Naive thymus-derived CD4-positive, alpha-beta T cell (primary cell): ENCODE measurements around the gene PRLR. TPM values are rescaled to one million over a fixed set of nuclear protein-coding genes. Genes with fewer than 3 reads are reported as not detected.
"Not testable (repeated sequence)": the region's sequence is repeated elsewhere in the genome, so short reads cannot be mapped to it uniquely, and the experiment has no call there.

ENCODE experiments used
- ATAC-seq: fragments of 150-1000 bp; cut with Tn5 transposase; 2 replicates; pipeline ENCODE4 v1.10.0; 2021; ENCODE audit warnings: mild to moderate bottlenecking, moderate library complexity
- CTCF ChIA-PET: fragments of 350-600 bp; sonication (Branson Sonifier 250); formaldehyde crosslinking; loops from one replicate; lab custom pipeline; 2021; ENCODE audit warnings: antibody characterized with exemption; lab: Charles Lee
- POLR2A ChIA-PET: fragments of 350-600 bp; sonication (Branson Sonifier 250); formaldehyde crosslinking; loops from one replicate; lab custom pipeline; 2021; ENCODE audit warnings: antibody characterized with exemption, inconsistent platforms; lab: Charles Lee
- DNase-seq, 9 donors: peaks; one replicate each; pipeline versions ENCODE4 v3.0.0 to v3.0.0-alpha.2; 2020 to 2022; ENCODE audit warnings: mixed read lengths in 1 of 9
- H3K27ac ChIP-seq: one replicate; pipeline ENCODE4 v1.7.0; 2013; ENCODE audit warnings: mild to moderate bottlenecking, low read depth, low read length, moderate library complexity
- H3K27me3 ChIP-seq, 2 donors: one replicate each; pipeline ENCODE4 v1.7.0; 2013; ENCODE audit warnings: low read length in 2 of 2, mild to moderate bottlenecking in 2 of 2, moderate library complexity in 2 of 2; ENCODE audit not compliant: control insufficient read depth in 2 of 2, insufficient read depth in 2 of 2
- H3K36me3 ChIP-seq, 3 experiments: 1 replicate in 2 of 3; 2 replicates in 1 of 3; pipeline ENCODE4 v1.7.0; 2013; ENCODE audit warnings: low read length in 3 of 3, mild to moderate bottlenecking in 3 of 3, moderate library complexity in 1 of 3; ENCODE audit not compliant: insufficient read depth in 3 of 3, control insufficient read depth in 2 of 3
- H3K4me1 ChIP-seq, 2 donors: one replicate each; pipeline ENCODE4 v1.7.0; 2013; ENCODE audit warnings: low read length in 2 of 2, mild to moderate bottlenecking in 2 of 2, moderate library complexity in 1 of 2; ENCODE audit not compliant: control insufficient read depth in 2 of 2, insufficient read depth in 2 of 2
- H3K4me3 ChIP-seq: 2 replicates; pipeline ENCODE4 v1.7.0; 2013; ENCODE audit warnings: mild to moderate bottlenecking, low read length
- H3K9me3 ChIP-seq, 3 experiments: 1 replicate in 2 of 3; 2 replicates in 1 of 3; pipeline ENCODE4 v1.7.0; 2013; ENCODE audit warnings: low read length in 3 of 3; ENCODE audit not compliant: control insufficient read depth in 2 of 3
- H3K27ac Mint-ChIP-seq, 9 donors: one replicate each; pipeline ENCODE4 v1.8.0; 2020 to 2022; ENCODE audit warnings: mixed read lengths in 9 of 9, mild to moderate bottlenecking in 8 of 9, moderate library complexity in 5 of 9, inconsistent platforms in 2 of 9
- H3K27me3 Mint-ChIP-seq, 5 donors: one replicate each; pipeline ENCODE4 v1.8.0; 2021 to 2022; ENCODE audit warnings: mixed read lengths in 5 of 5, mild to moderate bottlenecking in 1 of 5
- H3K36me3 Mint-ChIP-seq, 5 donors: one replicate each; pipeline ENCODE4 v1.8.0; 2020 to 2022; ENCODE audit warnings: mixed read lengths in 5 of 5, mild to moderate bottlenecking in 3 of 5, inconsistent platforms in 1 of 5
- H3K4me1 Mint-ChIP-seq, 7 donors: one replicate each; pipeline ENCODE4 v1.8.0; 2020 to 2022; ENCODE audit warnings: mixed read lengths in 7 of 7, mild to moderate bottlenecking in 3 of 7, inconsistent platforms in 1 of 7
- H3K4me3 Mint-ChIP-seq, 10 donors: one replicate each; pipeline ENCODE4 v1.8.0; 2020 to 2022; ENCODE audit warnings: mild to moderate bottlenecking in 10 of 10, mixed read lengths in 10 of 10, moderate library complexity in 6 of 10, inconsistent platforms in 2 of 10
- H3K9me3 Mint-ChIP-seq, 11 donors: one replicate each; pipeline ENCODE4 v1.8.0; 2020 to 2022; ENCODE audit warnings: mixed read lengths in 11 of 11, mild to moderate bottlenecking in 4 of 11, inconsistent platforms in 1 of 11, moderate library complexity in 1 of 11
- intact Hi-C, 2 donors: fragments of 100-400 bp; cut with micrococcal nuclease; formaldehyde crosslinking; loops; one replicate each; pipeline ENCODE4 v1.15.1; 2023
- polyA plus RNA-seq, 2 donors: library from polyadenylated mRNA; unstranded; fragments of 300-500 nt; fragmentation: Illumina TruSeq; gene quantifications; one replicate each; pipeline ENCODE4 v1.2.3, GENCODE V29; 2021
- total RNA-seq, 6 experiments: library from RNA in 5 of 6; stranded (reverse) in 5 of 6; gene quantifications; 1 replicate in 5 of 6; 2 replicates in 1 of 6; pipeline ENCODE4 v1.2.3 and lab custom pipeline; 2021 to 2026

PRLR gene
- total and polyA plus RNA-seq, 7 experiments from 2014 or later: 0.03 to 1.4 TPM; not detected in 5

DNA sequence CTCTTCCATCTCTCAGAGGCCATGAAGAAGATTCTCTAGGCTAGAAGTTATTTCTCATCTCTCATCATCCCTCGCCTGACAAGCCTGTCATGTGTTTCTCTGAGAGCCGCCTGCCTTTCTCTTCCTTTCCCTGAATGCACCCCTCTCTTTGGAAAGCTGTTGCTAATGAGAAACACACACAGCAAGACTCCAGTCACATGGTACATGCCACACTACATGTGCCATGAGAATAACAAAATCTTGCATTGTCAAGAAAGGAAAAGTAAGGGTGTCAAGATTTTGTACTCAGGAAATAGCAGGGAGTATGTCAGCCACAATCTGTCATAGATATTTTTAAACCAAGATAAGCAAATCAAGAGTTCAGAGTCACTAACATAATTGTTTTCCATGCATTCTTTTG lies 191.4 kb downstream of the PRLR start:
- ATAC-seq (no peak), DNase-seq (no peak)
- Mint-ChIP-seq H3K36me3 (peaks cover 0 to 4% (median 0%) of the 10 kb centered on the region in 5 donors), H3K9me3 (peaks cover 0 to 2% (median 0%) of the 10 kb centered on the region in 11 donors), H3K4me3 (no peak overlapping the region), H3K27me3 (peaks cover 14 to 35% (median 28%) of the 10 kb centered on the region in 5 donors), H3K27ac (no peak overlapping the region), H3K4me1 (no peaks in the 10 kb centered on the region)
- no peak overlapping the region for H3K27ac ChIP-seq
- H3K9me3 ChIP-seq: no peaks in the 10 kb centered on the region
- no peak overlapping the region for H3K4me3 ChIP-seq
- ChIA-PET CTCF (no interaction called here), POLR2A (no interaction called here)
- no peaks in the 10 kb centered on the region for H3K36me3 ChIP-seq
- no peaks in the 10 kb centered on the region for H3K27me3 ChIP-seq
- intact Hi-C loops: no loop called here
- H3K4me1 ChIP-seq: no peaks in the 10 kb centered on the region

DNA sequence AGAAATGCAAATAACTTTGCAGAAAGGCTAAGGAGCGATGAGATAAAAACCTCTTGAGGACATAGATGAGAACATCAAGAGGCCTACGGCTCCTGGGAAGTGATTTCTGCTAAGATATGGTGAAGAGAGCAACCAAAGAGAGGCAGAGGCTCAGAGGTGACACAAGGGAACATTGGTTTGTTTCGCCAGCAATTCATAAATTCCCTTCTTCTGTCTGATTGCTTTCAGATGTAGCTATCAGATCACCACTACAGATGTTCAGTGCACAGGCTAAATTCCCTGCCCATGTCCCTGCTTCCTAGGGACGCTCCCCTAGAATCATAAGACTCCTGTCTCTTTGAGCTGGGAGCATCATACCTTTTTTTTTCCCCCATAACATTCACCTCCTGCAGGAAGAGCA lies 193.8 kb downstream of the PRLR start:
- ATAC-seq (no peak), DNase-seq (no peak)
- ChIA-PET CTCF (interaction anchor here (0.7 kb wide), 1 partner anchor 209 kb away, joined by 3 read pairs; no protein-coding TSS in a partner anchor), POLR2A (interaction anchor here (0.6 kb wide), 1 partner anchor 156 kb away, joined by 3 read pairs; no protein-coding TSS in a partner anchor)
- Mint-ChIP-seq H3K4me3 (no peak overlapping the region), H3K27ac (no peak overlapping the region), H3K9me3 (peaks cover 0 to 2% (median 0%) of the 10 kb centered on the region in 11 donors), H3K36me3 (peaks cover 0 to 4% (median 0%) of the 10 kb centered on the region in 5 donors), H3K27me3 (peaks cover 14 to 45% (median 28%) of the 10 kb centered on the region in 5 donors), H3K4me1 (no peaks in the 10 kb centered on the region)
- intact Hi-C loops: no loop called here
- H3K4me1 ChIP-seq: no peaks in the 10 kb centered on the region
- H3K4me3 ChIP-seq: no peak overlapping the region
- H3K27me3 ChIP-seq: no peaks in the 10 kb centered on the region
- no peaks in the 10 kb centered on the region for H3K9me3 ChIP-seq
- H3K27ac ChIP-seq: no peak overlapping the region
- H3K36me3 ChIP-seq: no peaks in the 10 kb centered on the region

- H3K27ac Mint-ChIP-seq, H3K36me3 Mint-ChIP-seq, H3K4me3 ChIP-seq, H3K4me1 ChIP-seq, H3K9me3 Mint-ChIP-seq, DNase-seq, H3K4me1 Mint-ChIP-seq, H3K27ac ChIP-seq, H3K4me3 Mint-ChIP-seq, H3K36me3 ChIP-seq, intact Hi-C loops, H3K9me3 ChIP-seq, H3K27me3 ChIP-seq, ATAC-seq: not testable (repeated sequence)
- CTCF ChIA-PET: interaction anchor here (0.7 kb wide), 1 partner anchor 209 kb away, joined by 3 read pairs; no protein-coding TSS in a partner anchor
- H3K27me3 Mint-ChIP-seq: peaks cover 14 to 49% (median 24%) of the 10 kb centered on the region in 5 donors
- POLR2A ChIA-PET: interaction anchor here (0.6 kb wide), 1 partner anchor 155 kb away, joined by 3 read pairs; no protein-coding TSS in a partner anchor
Observed at GRCh38 chr5:35035929-35036328, 194.4 kb downstream of the PRLR start.

DNA sequence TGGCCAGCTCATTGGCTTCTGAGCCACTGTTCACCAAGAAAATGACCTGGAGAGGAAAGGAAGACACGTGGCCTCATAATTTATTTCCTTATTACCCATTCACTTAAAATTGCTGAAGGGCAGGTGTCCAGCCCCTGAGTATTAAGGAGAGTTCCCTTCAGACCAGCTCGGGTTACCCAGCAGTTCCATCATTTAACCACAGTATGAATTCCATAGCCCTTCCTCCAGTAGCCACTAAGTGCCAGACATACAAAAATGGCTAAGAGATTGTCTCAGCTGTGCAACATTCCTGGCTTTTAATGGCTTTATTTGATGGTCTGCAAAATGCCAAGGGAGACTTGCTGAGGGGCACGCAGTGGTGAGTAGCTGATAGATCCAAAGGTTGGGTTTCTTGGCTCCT lies 195.0 kb downstream of the PRLR start:
- Mint-ChIP-seq H3K4me1 (no peaks in the 10 kb centered on the region), H3K4me3 (no peak overlapping the region), H3K9me3 (no peaks in the 10 kb centered on the region), H3K27ac (no peak overlapping the region), H3K36me3 (peaks cover 0 to 4% (median 0%) of the 10 kb centered on the region in 5 donors), H3K27me3 (peaks cover 14 to 47% (median 24%) of the 10 kb centered on the region in 5 donors)
- intact Hi-C loops: no loop called here
- ATAC-seq: no peak
- POLR2A ChIA-PET: no interaction called here
- Histone ChIP-seq H3K9me3 (no peaks in the 10 kb centered on the region), H3K27ac (no peak overlapping the region), H3K4me1 (no peaks in the 10 kb centered on the region), H3K36me3 (no peaks in the 10 kb centered on the region), H3K27me3 (no peaks in the 10 kb centered on the region), H3K4me3 (no peak overlapping the region)
- CTCF ChIA-PET: interaction anchor here (0.6 to 0.7 kb wide), 2 partner anchors 9 to 83 kb away, joined by 3 to 4 read pairs; no protein-coding TSS in a partner anchor
- no peak for DNase-seq

DNA sequence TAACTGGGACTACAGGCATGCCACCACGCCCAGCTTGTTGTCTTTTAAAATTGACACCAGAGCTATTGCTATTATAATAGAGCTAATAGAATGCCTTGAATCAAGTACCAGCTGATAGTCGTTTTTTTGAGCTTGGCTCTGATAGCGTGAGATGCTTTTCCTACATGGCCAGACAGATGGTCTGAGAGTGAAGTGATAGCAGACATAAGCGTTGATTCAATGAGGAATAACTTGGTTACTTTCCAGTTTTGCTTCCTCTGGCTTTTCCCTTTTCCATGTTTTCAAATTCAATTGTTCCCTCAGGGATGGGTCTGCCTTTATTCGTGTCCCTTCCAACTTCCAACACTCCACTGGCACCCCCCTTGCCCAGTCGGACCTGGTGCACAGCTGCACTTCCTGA lies 197.9 kb downstream of the PRLR start:
- no peak for ATAC-seq
- CTCF ChIA-PET: no interaction called here
- Mint-ChIP-seq H3K27me3 (peaks cover 10 to 50% (median 21%) of the 10 kb centered on the region in 5 donors), H3K4me1 (no peaks in the 10 kb centered on the region), H3K4me3 (no peak overlapping the region), H3K9me3 (peaks cover 0 to 1% (median 0%) of the 10 kb centered on the region in 11 donors), H3K27ac (no peak overlapping the region), H3K36me3 (peaks cover 0 to 4% (median 0%) of the 10 kb centered on the region in 5 donors)
- POLR2A ChIA-PET: no interaction called here
- Histone ChIP-seq H3K4me1 (no peaks in the 10 kb centered on the region), H3K27ac (no peak overlapping the region), H3K36me3 (no peaks in the 10 kb centered on the region), H3K9me3 (no peaks in the 10 kb centered on the region), H3K4me3 (no peak overlapping the region), H3K27me3 (no peaks in the 10 kb centered on the region)
- DNase-seq: no peak
- intact Hi-C loops: no loop called here

DNA sequence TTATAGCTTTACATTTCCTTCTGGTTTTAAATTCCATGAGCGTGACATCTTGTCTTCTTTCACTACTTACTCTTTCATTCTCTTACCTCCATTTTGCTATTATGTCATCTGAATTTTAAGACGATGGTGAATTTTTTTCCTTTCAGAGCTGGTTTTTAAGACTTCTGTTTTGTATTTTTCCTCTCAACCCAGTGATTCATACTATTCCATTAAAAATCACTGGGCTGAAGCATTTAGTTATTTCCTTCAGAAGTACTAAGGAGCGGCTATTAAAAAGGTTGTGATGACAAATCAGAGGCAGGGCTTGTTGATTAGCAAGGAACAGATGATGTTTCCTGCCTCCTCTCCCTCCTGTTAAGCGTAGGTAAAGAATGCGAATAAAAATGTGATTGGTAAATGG lies 199.0 kb downstream of the PRLR start:
- POLR2A ChIA-PET: no interaction called here
- peaks cover 0 to 1% (median 0%) of the 10 kb centered on the region in 11 donors for H3K9me3 Mint-ChIP-seq
- DNase-seq (no peak), ATAC-seq (no peak)
- peaks cover 0 to 4% (median 0%) of the 10 kb centered on the region in 5 donors for H3K36me3 Mint-ChIP-seq
- no peak overlapping the region for H3K27ac Mint-ChIP-seq
- H3K4me3 ChIP-seq: no peak overlapping the region
- H3K36me3 ChIP-seq: no peaks in the 10 kb centered on the region
- no peaks in the 10 kb centered on the region for H3K4me1 ChIP-seq
- H3K27ac ChIP-seq: no peak overlapping the region
- no peaks in the 10 kb centered on the region for H3K4me1 Mint-ChIP-seq
- H3K27me3 Mint-ChIP-seq: peaks cover 10 to 46% (median 24%) of the 10 kb centered on the region in 5 donors
- H3K27me3 ChIP-seq: no peaks in the 10 kb centered on the region
- intact Hi-C loops: no loop called here
- H3K4me3 Mint-ChIP-seq: no peak overlapping the region
- no peaks in the 10 kb centered on the region for H3K9me3 ChIP-seq
- CTCF ChIA-PET: no interaction called here
